Measurements from ENCODE around the gene ORM2.

DNA sequence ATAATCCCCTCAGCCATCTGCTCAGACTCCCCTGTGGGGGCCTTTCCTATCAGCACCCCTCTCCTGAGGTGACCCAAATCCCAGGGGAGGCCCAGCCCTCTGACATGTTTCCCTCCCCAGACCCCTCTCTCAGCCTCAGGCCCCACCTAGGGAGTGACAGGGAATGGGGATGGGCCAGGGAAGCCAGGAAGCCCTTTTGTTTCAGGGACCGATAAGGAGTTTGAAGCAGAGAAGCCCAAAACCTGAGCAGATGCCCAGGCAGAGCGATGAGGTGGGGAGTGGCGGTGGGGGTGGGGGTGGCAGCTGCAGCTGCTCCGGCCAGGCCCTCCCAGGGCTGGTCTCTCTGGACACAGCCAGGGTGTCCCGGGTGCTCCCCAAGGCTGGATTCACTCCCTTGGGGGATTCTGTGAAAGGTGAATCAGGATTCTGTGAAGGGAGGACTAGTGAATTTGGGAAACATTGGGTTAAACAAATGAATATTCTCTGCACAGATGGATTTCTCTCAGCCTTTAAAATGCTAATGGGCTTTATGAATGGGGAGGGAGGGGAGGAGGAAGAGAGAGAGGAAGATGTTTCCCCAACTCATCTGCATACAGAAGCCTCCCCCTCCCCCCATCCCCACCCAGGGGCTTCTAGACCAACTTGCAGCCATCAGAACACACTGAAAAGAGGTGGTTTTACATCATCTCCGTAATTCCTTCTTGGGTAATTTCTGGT lies 40.7 kb downstream of the ORM2 start:
- no peak for TF ChIP-seq NRF1 (IDR thresholded peaks at IDR 0.05; ENCODE audit: low read depth, low read length)
- TF ChIP-seq, protein P1, sequence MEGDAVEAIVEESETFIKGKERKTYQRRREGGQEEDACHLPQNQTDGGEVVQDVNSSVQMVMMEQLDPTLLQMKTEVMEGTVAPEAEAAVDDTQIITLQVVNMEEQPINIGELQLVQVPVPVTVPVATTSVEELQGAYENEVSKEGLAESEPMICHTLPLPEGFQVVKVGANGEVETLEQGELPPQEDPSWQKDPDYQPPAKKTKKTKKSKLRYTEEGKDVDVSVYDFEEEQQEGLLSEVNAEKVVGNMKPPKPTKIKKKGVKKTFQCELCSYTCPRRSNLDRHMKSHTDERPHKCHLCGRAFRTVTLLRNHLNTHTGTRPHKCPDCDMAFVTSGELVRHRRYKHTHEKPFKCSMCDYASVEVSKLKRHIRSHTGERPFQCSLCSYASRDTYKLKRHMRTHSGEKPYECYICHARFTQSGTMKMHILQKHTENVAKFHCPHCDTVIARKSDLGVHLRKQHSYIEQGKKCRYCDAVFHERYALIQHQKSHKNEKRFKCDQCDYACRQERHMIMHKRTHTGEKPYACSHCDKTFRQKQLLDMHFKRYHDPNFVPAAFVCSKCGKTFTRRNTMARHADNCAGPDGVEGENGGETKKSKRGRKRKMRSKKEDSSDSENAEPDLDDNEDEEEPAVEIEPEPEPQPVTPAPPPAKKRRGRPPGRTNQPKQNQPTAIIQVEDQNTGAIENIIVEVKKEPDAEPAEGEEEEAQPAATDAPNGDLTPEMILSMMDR (IDR thresholded peaks at IDR 0.05; ENCODE audit: control extremely low read depth in 1 of 3, insufficient read depth in 1 of 3, low read depth in 1 of 3, low read length in 3 of 3) = no peak
- no peak for TF ChIP-seq TAF1 (IDR thresholded peaks at IDR 0.05; ENCODE audit: low read depth, low read length)
- no peak for TF ChIP-seq RAD21 (IDR thresholded peaks at IDR 0.05 in 1 of 2, conservative IDR thresholded peaks at IDR 0.05 in 1 of 2; ENCODE audit: low read depth in 2 of 2, low read length in 2 of 2)
- no peak; a peak in 1 of 3 replicates for TF ChIP-seq POLR2A (IDR thresholded peaks at IDR 0.05; ENCODE audit: control extremely low read depth in 1 of 2, low read depth in 2 of 2, low read length in 2 of 2)
- no peak for TF ChIP-seq GABPA (IDR thresholded peaks at IDR 0.05; ENCODE audit: borderline replicate concordance, insufficient read depth, low read length)
- no peak for TF ChIP-seq MAX (IDR thresholded peaks at IDR 0.05)
- TF ChIP-seq CEBPB (IDR thresholded peaks at IDR 0.05; ENCODE audit: low read depth, low read length) = no peak
- no peak for TF ChIP-seq EGR1 (IDR thresholded peaks at IDR 0.05; ENCODE audit: borderline replicate concordance, low read depth, low read length)
- TF ChIP-seq EP300 (IDR thresholded peaks at IDR 0.05; ENCODE audit: borderline replicate concordance in 1 of 2, low read depth in 2 of 2, low read length in 2 of 2) = no peak
- TF ChIP-seq SIN3A (conservative IDR thresholded peaks at IDR 0.05 in 1 of 2, IDR thresholded peaks at IDR 0.05 in 1 of 2; ENCODE audit: low read depth in 1 of 2, low read length in 2 of 2) = 0 out of 4 replicates have a peak, but pooled peaks of 1 of the 2 experiments have one; percentile 23
